PC-9 (cell line): ENCODE results near the gene USE1.

Experiments used
- CTCF ChIP-seq: fragments of 200-600 bp; sonication (generic); conservative IDR thresholded peaks from 2 replicates; pipeline ENCODE4 v1.6.1; 2017; ENCODE audit warnings: mixed run types, antibody characterized with exemption, mild to moderate bottlenecking, moderate library complexity
- EZH2 ChIP-seq: fragments of 200-600 bp; sonication (generic); IDR thresholded peaks from 2 replicates; pipeline ENCODE4 v1.8.0; 2017; ENCODE audit warnings: antibody characterized with exemption, low read depth

GRCh38 chr19:17215127-17215971, at the start of gene USE1:
- TF ChIP-seq CTCF (no peak), EZH2 (no peak)
